ENCODE results near the gene SULT1C3. TPM values are rescaled to one million over a fixed set of nuclear protein-coding genes. Genes with fewer than 3 reads are reported as not detected.

The SULT1C3 gene
- total and polyA plus RNA-seq, 2 of the 13 experiments (the other 11 are each of a cell fraction or from before 2014, with no cell fraction given) = not detected

DNA sequence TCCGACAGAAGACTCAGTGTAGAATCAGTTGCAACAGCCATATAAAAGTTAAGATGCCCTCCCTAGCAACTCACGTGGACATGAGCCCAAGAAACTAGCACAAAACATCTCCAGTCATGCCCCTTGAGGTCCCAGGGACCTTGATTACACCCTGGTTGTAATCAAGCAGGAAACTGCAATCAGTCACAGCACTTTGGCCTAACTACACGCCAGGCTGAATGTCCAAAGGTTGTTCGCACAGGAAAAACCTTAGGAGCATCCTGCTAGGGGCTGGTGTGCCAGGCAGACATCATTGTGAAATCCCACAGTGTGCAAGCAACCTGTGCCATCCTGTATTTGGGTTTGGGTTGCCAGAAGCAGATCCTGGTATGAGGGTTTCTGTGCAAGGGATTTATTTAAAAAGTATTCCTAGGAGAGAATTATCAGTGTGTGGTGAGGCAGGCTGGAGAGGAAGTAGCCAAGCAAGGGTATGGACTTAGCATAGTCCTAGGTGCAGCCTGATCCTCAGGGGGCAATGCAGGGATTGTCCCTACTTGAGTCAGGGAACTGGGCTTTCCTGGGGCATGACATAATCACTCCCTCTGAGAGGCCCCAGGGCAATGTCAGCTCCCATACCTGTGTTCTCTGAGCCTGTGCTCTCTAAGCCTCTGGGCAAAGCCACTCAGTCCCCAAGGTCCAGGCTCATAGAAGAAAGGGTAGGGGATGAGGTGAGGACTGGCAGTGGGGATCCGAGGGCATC, 31.2 kb downstream of the SULT1C3 start (continued):
- TF ChIP-seq, protein P1, sequence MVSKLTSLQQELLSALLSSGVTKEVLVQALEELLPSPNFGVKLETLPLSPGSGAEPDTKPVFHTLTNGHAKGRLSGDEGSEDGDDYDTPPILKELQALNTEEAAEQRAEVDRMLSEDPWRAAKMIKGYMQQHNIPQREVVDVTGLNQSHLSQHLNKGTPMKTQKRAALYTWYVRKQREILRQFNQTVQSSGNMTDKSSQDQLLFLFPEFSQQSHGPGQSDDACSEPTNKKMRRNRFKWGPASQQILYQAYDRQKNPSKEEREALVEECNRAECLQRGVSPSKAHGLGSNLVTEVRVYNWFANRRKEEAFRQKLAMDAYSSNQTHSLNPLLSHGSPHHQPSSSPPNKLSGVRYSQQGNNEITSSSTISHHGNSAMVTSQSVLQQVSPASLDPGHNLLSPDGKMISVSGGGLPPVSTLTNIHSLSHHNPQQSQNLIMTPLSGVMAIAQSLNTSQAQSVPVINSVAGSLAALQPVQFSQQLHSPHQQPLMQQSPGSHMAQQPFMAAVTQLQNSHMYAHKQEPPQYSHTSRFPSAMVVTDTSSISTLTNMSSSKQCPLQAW (CRISPR knock-in tag; IDR thresholded peaks at IDR 0.05) = no peak
- TF ChIP-seq NR1H2 (CRISPR knock-in tag; IDR thresholded peaks at IDR 0.05; ENCODE audit: borderline replicate concordance, low read depth) = no peak
- TF ChIP-seq HNRNPUL1 (IDR thresholded peaks at IDR 0.05; ENCODE audit: low read depth, low read length) = no peak
- TF ChIP-seq, protein P2, sequence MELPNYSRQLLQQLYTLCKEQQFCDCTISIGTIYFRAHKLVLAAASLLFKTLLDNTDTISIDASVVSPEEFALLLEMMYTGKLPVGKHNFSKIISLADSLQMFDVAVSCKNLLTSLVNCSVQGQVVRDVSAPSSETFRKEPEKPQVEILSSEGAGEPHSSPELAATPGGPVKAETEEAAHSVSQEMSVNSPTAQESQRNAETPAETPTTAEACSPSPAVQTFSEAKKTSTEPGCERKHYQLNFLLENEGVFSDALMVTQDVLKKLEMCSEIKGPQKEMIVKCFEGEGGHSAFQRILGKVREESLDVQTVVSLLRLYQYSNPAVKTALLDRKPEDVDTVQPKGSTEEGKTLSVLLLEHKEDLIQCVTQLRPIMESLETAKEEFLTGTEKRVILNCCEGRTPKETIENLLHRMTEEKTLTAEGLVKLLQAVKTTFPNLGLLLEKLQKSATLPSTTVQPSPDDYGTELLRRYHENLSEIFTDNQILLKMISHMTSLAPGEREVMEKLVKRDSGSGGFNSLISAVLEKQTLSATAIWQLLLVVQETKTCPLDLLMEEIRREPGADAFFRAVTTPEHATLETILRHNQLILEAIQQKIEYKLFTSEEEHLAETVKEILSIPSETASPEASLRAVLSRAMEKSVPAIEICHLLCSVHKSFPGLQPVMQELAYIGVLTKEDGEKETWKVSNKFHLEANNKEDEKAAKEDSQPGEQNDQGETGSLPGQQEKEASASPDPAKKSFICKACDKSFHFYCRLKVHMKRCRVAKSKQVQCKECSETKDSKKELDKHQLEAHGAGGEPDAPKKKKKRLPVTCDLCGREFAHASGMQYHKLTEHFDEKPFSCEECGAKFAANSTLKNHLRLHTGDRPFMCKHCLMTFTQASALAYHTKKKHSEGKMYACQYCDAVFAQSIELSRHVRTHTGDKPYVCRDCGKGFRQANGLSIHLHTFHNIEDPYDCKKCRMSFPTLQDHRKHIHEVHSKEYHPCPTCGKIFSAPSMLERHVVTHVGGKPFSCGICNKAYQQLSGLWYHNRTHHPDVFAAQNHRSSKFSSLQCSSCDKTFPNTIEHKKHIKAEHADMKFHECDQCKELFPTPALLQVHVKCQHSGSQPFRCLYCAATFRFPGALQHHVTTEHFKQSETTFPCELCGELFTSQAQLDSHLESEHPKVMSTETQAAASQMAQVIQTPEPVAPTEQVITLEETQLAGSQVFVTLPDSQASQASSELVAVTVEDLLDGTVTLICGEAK (IDR thresholded peaks at IDR 0.05) = no peak
- TF ChIP-seq, protein P2 (CRISPR knock-in tag; IDR thresholded peaks at IDR 0.05) = no peak
- no peak for TF ChIP-seq THAP11 (CRISPR knock-in tag; IDR thresholded peaks at IDR 0.05)
- TF ChIP-seq ZNF180 (CRISPR knock-in tag; IDR thresholded peaks at IDR 0.05; ENCODE audit: borderline replicate concordance, low read depth) = no peak
- TF ChIP-seq ZNF543 (CRISPR knock-in tag; IDR thresholded peaks at IDR 0.05) = no peak
- no peak for TF ChIP-seq SMC3 (IDR thresholded peaks at IDR 0.05; ENCODE audit: low read length)
- no peak for TF ChIP-seq NKX3-1 (CRISPR knock-in tag; IDR thresholded peaks at IDR 0.05)
- no peak for TF ChIP-seq ZNF274 (CRISPR knock-in tag; IDR thresholded peaks at IDR 0.05)
- TF ChIP-seq NRL (CRISPR knock-in tag; IDR thresholded peaks at IDR 0.05; ENCODE audit: borderline replicate concordance) = no peak
- no peak for TF ChIP-seq ATAD3A (CRISPR knock-in tag; IDR thresholded peaks at IDR 0.05)
- no peak for TF ChIP-seq MLLT10 (CRISPR knock-in tag; IDR thresholded peaks at IDR 0.05)
- no peak for TF ChIP-seq ZFP90 (CRISPR knock-in tag; IDR thresholded peaks at IDR 0.05; ENCODE audit: borderline replicate concordance)
- TF ChIP-seq, protein P3, sequence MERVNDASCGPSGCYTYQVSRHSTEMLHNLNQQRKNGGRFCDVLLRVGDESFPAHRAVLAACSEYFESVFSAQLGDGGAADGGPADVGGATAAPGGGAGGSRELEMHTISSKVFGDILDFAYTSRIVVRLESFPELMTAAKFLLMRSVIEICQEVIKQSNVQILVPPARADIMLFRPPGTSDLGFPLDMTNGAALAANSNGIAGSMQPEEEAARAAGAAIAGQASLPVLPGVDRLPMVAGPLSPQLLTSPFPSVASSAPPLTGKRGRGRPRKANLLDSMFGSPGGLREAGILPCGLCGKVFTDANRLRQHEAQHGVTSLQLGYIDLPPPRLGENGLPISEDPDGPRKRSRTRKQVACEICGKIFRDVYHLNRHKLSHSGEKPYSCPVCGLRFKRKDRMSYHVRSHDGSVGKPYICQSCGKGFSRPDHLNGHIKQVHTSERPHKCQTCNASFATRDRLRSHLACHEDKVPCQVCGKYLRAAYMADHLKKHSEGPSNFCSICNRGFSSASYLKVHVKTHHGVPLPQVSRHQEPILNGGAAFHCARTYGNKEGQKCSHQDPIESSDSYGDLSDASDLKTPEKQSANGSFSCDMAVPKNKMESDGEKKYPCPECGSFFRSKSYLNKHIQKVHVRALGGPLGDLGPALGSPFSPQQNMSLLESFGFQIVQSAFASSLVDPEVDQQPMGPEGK (CRISPR knock-in tag; IDR thresholded peaks at IDR 0.05) = peak; percentile 31; the same call in 1 of the 2 replicates
- peak; percentile 27; the same call in 1 of the 2 replicates for TF ChIP-seq ZNF331 (CRISPR knock-in tag; IDR thresholded peaks at IDR 0.05)

All from HepG2 (cell line).